ENCODE data around the gene PIP4K2A. TPM values are rescaled to one million over a fixed set of nuclear protein-coding genes. Genes with fewer than 3 reads are reported as not detected.

PIP4K2A gene
- total RNA-seq, 1 donor from 2014 or later = 34.9 TPM

GRCh38 chr10:22545643-22546042 lies 168.7 kb downstream of the PIP4K2A start:
- DNase-seq (ENCODE audit: low spot score in 2 of 2) = no peak
- Histone ChIP-seq H3K27me3 (no peaks in the 10 kb centered on the region), H3K27ac (no peak overlapping the region), H3K4me1 (no peaks in the 10 kb centered on the region), H3K4me3 (no peak overlapping the region), H3K9me3 (no peaks in the 10 kb centered on the region), H3K36me3 (peaks cover 66 to 84% of the 10 kb centered on the region in 2 donors)
- intact Hi-C loops (cut with DNase I) = no loop called here
- TF ChIP-seq, protein P1, sequence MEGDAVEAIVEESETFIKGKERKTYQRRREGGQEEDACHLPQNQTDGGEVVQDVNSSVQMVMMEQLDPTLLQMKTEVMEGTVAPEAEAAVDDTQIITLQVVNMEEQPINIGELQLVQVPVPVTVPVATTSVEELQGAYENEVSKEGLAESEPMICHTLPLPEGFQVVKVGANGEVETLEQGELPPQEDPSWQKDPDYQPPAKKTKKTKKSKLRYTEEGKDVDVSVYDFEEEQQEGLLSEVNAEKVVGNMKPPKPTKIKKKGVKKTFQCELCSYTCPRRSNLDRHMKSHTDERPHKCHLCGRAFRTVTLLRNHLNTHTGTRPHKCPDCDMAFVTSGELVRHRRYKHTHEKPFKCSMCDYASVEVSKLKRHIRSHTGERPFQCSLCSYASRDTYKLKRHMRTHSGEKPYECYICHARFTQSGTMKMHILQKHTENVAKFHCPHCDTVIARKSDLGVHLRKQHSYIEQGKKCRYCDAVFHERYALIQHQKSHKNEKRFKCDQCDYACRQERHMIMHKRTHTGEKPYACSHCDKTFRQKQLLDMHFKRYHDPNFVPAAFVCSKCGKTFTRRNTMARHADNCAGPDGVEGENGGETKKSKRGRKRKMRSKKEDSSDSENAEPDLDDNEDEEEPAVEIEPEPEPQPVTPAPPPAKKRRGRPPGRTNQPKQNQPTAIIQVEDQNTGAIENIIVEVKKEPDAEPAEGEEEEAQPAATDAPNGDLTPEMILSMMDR (IDR thresholded peaks at IDR 0.05) = no peak

DNA sequence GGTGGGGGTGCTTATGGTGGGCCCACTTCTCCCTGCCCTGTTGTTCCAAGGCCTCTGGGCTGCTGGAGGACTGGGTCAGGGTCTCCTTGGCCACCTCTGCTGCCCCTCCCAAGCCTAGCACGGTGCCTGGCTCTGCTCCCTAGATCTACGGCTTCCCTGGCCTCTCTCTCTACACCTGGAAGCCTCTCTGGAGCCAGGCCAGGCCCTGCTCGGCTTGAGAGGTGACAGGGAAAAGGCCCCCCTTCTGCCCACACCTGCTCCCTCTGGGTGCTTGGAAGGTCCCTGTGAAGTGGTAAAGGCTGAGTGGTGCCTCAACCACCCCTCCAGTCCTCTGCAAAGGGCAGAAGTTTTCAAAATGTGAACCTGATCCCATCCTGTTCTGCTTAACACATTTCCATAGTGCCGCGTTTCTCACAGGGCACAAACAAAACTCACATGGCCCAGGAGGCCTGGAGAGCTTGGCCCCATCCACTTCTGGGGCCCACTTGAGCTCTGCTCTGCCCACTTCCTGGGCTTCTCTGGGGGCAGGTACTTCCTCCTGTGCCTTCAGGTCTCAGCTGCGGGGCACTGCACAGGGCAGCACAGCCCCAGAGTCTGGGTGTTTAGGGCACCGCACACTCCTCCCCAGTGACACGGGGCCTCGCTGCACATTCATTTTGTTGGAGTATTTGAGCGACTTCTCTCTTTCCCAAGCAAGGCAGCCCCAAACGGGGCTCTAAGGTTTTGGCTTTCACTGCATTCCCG lies 169.9 kb downstream of the PIP4K2A start:
- intact Hi-C loops (cut with DNase I) = no loop called here
- DNase-seq (ENCODE audit: low spot score in 2 of 2) = no peak
- Histone ChIP-seq H3K36me3 (peaks cover 65 to 89% of the 10 kb centered on the region in 2 donors), H3K27ac (no peak overlapping the region), H3K4me1 (no peaks in the 10 kb centered on the region), H3K27me3 (no peaks in the 10 kb centered on the region), H3K4me3 (no peak overlapping the region), H3K9me3 (no peaks in the 10 kb centered on the region)
- TF ChIP-seq, protein P1 (IDR thresholded peaks at IDR 0.05) = no peak

DNA sequence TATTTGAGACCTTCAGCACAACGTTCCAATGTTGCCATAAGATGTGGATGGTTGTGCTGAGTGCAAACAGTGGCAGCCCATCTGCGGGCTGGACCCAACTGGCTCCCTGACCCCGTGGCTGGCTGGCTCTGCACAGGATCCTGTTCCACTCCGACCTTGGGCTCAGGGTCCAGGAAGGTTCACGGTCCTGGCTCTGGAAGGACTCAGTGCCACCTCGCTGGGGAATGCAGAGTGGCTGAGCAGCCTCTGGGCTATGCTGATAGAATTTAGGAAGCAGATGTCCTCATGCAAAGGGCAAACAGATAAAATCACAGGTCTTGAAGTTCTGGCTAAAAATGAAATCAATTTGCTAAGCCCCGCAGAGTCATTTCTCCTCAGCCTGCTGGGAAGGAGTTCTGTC lies 171.6 kb downstream of the PIP4K2A start:
- Histone ChIP-seq H3K27ac (no peak overlapping the region), H3K9me3 (no peaks in the 10 kb centered on the region), H3K4me3 (no peak overlapping the region), H3K4me1 (no peaks in the 10 kb centered on the region), H3K36me3 (peaks cover 70 to 89% of the 10 kb centered on the region in 2 donors), H3K27me3 (no peaks in the 10 kb centered on the region)
- TF ChIP-seq, protein P1 (IDR thresholded peaks at IDR 0.05) = no peak
- no peak for DNase-seq (ENCODE audit: low spot score in 2 of 2)
- intact Hi-C loops (cut with DNase I) = no loop called here

DNA sequence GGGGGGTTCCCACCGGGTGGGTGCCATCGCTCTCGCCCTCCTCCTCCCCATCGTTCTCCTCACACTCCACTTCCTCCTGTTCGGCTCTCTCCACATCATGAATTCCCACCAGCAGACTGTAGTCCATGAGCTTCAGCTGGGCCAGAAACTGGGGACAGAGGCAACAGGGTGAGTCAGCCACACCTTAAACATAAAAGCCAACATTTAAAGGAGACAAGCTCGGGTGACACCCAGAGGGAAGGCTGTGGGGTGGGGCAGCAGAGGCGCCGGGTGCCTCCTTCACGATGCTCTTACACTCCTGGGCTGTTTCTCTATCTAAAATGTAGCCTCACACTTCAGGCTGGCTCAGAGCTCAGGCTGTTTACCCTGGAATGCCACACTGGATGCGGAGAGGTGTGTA lies 172.5 kb downstream of the PIP4K2A start:
- no peaks in the 10 kb centered on the region for H3K27me3 ChIP-seq
- intact Hi-C loops (cut with DNase I) = no loop called here
- no peaks in the 10 kb centered on the region for H3K4me1 ChIP-seq
- H3K36me3 ChIP-seq = peaks cover 73 to 89% of the 10 kb centered on the region in 2 donors
- no peaks in the 10 kb centered on the region for H3K9me3 ChIP-seq
- no peak for DNase-seq (ENCODE audit: low spot score in 2 of 2)
- H3K4me3 ChIP-seq = no peak overlapping the region
- H3K27ac ChIP-seq = no peak overlapping the region
- TF ChIP-seq, protein P1 (IDR thresholded peaks at IDR 0.05) = no peak

DNA sequence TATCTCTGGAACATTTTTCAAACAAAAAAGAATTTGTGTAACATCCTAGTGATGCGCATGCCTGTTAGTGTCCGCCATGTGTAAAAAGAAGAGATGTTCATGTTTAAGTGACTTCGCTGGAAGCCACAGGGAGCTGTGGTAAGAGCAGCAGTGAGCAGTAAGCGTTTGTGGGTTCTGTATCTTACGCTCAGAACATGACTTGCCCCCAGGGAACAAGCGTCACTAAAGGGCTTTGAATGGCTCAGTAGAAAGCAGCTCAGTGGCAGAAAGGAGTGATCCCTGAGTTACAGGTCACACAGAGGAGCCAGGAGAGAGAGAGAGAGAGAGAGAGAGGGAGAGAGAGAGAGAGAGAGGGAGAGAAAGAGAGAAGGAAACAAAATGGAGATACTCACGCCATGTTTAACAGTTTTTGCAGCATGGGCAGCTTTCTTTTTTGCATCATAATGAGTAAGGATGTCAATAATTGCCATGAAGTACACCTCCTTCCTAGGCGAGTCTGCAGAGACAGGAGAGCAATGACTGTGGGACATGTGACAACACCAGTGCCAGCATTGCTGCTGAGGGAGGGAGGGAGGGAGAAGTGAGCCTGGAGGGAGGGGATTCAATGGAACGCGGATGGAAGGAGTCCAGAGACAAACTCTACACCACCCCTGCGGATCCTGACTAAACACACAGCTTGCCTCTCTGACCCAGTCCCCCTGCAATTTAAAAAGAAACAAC lies 174.6 kb downstream of the PIP4K2A start:
- Histone ChIP-seq H3K36me3 (peaks cover 60 to 89% of the 10 kb centered on the region in 2 donors), H3K9me3 (no peaks in the 10 kb centered on the region), H3K27ac (no peak overlapping the region), H3K27me3 (no peaks in the 10 kb centered on the region), H3K4me3 (no peak overlapping the region), H3K4me1 (no peaks in the 10 kb centered on the region)
- no peak for DNase-seq (ENCODE audit: low spot score in 2 of 2)
- intact Hi-C loops (cut with DNase I) = no loop called here
- TF ChIP-seq, protein P1 (IDR thresholded peaks at IDR 0.05) = no peak
